ENCODE measurements around the gene SLC12A3. TPM values are rescaled to one million over a fixed set of nuclear protein-coding genes. Genes with fewer than 3 reads are reported as not detected.

The SLC12A3 gene
- polyA plus RNA-seq, 1 donor from 2014 or later = 1.6 TPM

GRCh38 chr16:56910112-56910511 is 45.1 kb downstream of the SLC12A3 start:
- no peaks in the 10 kb centered on the region for H3K36me3 Mint-ChIP-seq
- H3K27me3 Mint-ChIP-seq = peaks cover 3% of the 10 kb centered on the region
- H3K9me3 Mint-ChIP-seq = peaks cover 0 to 3% (median 0%) of the 10 kb centered on the region in 3 donors
- peaks cover 37 to 51% (median 49%) of the 10 kb centered on the region in 3 donors for H3K4me1 Mint-ChIP-seq
- H3K27ac Mint-ChIP-seq = peak overlapping the region in 2 of 3 donors; percentile 63 to 98
- peak overlapping the region in 1 of 4 donors; percentile 84 for H3K4me3 Mint-ChIP-seq

- H3K36me3 Mint-ChIP-seq = no peaks in the 10 kb centered on the region
- H3K27ac Mint-ChIP-seq = peak overlapping the region; percentile 63 to 98 (median 91)
- H3K27me3 Mint-ChIP-seq = peaks cover 3% of the 10 kb centered on the region
- H3K4me1 Mint-ChIP-seq = peaks cover 37 to 53% (median 52%) of the 10 kb centered on the region in 3 donors
- peaks cover 0 to 3% (median 0%) of the 10 kb centered on the region in 3 donors for H3K9me3 Mint-ChIP-seq
- peak overlapping the region; percentile 54 to 93 (median 71) for H3K4me3 Mint-ChIP-seq
Measured at GRCh38 chr16:56910654-56911539, 45.9 kb downstream of the SLC12A3 start.

- peaks cover 3% of the 10 kb centered on the region for H3K27me3 Mint-ChIP-seq
- H3K4me1 Mint-ChIP-seq = peaks cover 40 to 63% (median 62%) of the 10 kb centered on the region in 3 donors
- H3K4me3 Mint-ChIP-seq = peak overlapping the region; percentile 54 to 93 (median 78)
- H3K27ac Mint-ChIP-seq = peak overlapping the region; percentile 63 to 98 (median 91)
- H3K9me3 Mint-ChIP-seq = no peaks in the 10 kb centered on the region
- no peaks in the 10 kb centered on the region for H3K36me3 Mint-ChIP-seq
Measured at GRCh38 chr16:56911771-56912571, 47.0 kb downstream of the SLC12A3 start.

- Mint-ChIP-seq H3K4me1 (peaks cover 47 to 69% (median 69%) of the 10 kb centered on the region in 3 donors), H3K9me3 (no peaks in the 10 kb centered on the region), H3K27ac (peak overlapping the region; percentile 63 to 98 (median 91)), H3K27me3 (peaks cover 3% of the 10 kb centered on the region), H3K36me3 (no peaks in the 10 kb centered on the region), H3K4me3 (peak overlapping the region; percentile 59 to 93 (median 78))
Measured at GRCh38 chr16:56912746-56913708, 48.0 kb downstream of the SLC12A3 start.

GRCh38 chr16:56914896-56915295 is 49.9 kb downstream of the SLC12A3 start:
- no peak overlapping the region for H3K4me3 Mint-ChIP-seq
- peaks cover 1% of the 10 kb centered on the region for H3K36me3 Mint-ChIP-seq
- peaks cover 57 to 86% (median 86%) of the 10 kb centered on the region in 3 donors for H3K4me1 Mint-ChIP-seq
- no peaks in the 10 kb centered on the region for H3K9me3 Mint-ChIP-seq
- H3K27me3 Mint-ChIP-seq = peaks cover 3% of the 10 kb centered on the region
- peak overlapping the region in 2 of 3 donors; percentile 63 to 79 for H3K27ac Mint-ChIP-seq

GRCh38 chr16:56915336-56916119 is 50.5 kb downstream of the SLC12A3 start:
- peaks cover 63 to 88% (median 85%) of the 10 kb centered on the region in 3 donors for H3K4me1 Mint-ChIP-seq
- no peaks in the 10 kb centered on the region for H3K9me3 Mint-ChIP-seq
- peaks cover 3% of the 10 kb centered on the region for H3K27me3 Mint-ChIP-seq
- peaks cover 1% of the 10 kb centered on the region for H3K36me3 Mint-ChIP-seq
- H3K27ac Mint-ChIP-seq = peak overlapping the region; percentile 82 to 99 (median 96)
- peak overlapping the region in 1 of 4 donors; percentile 78 for H3K4me3 Mint-ChIP-seq

- Mint-ChIP-seq H3K27me3 (peaks cover 3% of the 10 kb centered on the region), H3K4me3 (peak overlapping the region; percentile 63 to 94 (median 80)), H3K9me3 (no peaks in the 10 kb centered on the region), H3K36me3 (peaks cover 1% of the 10 kb centered on the region), H3K4me1 (peaks cover 53 to 78% (median 76%) of the 10 kb centered on the region in 3 donors), H3K27ac (peak overlapping the region; percentile 82 to 99 (median 96))
Measured at GRCh38 chr16:56916571-56917403, 51.8 kb downstream of the SLC12A3 start.

GRCh38 chr16:56918467-56919012 is 53.5 kb downstream of the SLC12A3 start:
- Mint-ChIP-seq H3K27me3 (no peaks in the 10 kb centered on the region), H3K27ac (peak overlapping the region; percentile 82 to 99 (median 90)), H3K4me3 (peak overlapping the region in 3 of 4 donors; percentile 63 to 88 (median 82)), H3K4me1 (peaks cover 35 to 61% (median 59%) of the 10 kb centered on the region in 3 donors), H3K9me3 (no peaks in the 10 kb centered on the region), H3K36me3 (peaks cover 1% of the 10 kb centered on the region)

GRCh38 chr16:56919099-56919800 is 54.2 kb downstream of the SLC12A3 start:
- Mint-ChIP-seq H3K9me3 (no peaks in the 10 kb centered on the region), H3K36me3 (peaks cover 1% of the 10 kb centered on the region), H3K4me3 (peak overlapping the region in 3 of 4 donors; percentile 4 to 82 (median 35)), H3K4me1 (peaks cover 33 to 56% (median 55%) of the 10 kb centered on the region in 3 donors), H3K27me3 (no peaks in the 10 kb centered on the region), H3K27ac (peak overlapping the region in 2 of 3 donors; percentile 82 to 99)

- Mint-ChIP-seq H3K4me3 (no peak overlapping the region), H3K36me3 (peaks cover 1% of the 10 kb centered on the region), H3K27me3 (no peaks in the 10 kb centered on the region), H3K27ac (no peak overlapping the region), H3K4me1 (peaks cover 36 to 46% (median 42%) of the 10 kb centered on the region in 3 donors), H3K9me3 (no peaks in the 10 kb centered on the region)
Measured at GRCh38 chr16:56921571-56921970, 56.6 kb downstream of the SLC12A3 start.

- no peaks in the 10 kb centered on the region for H3K9me3 Mint-ChIP-seq
Measured at GRCh38 chr16:56923481-56924091, 58.6 kb downstream of the SLC12A3 start.

More at GRCh38 chr16:56923481-56924091, 58.6 kb downstream of the SLC12A3 start:
- Mint-ChIP-seq H3K4me3 (no peak overlapping the region), H3K36me3 (no peaks in the 10 kb centered on the region), H3K4me1 (peaks cover 22 to 35% (median 28%) of the 10 kb centered on the region in 3 donors), H3K27me3 (no peaks in the 10 kb centered on the region), H3K27ac (no peak overlapping the region)
